Measurements from ENCODE around the gene SYT8. TPM values are rescaled to one million over a fixed set of nuclear protein-coding genes. Genes with fewer than 3 reads are reported as not detected.
A peak's percentile ranks its signal among the peaks of the same experiment; 100 is the strongest.

Gene SYT8
- total and polyA plus RNA-seq, 2 donors (not counting 1 experiment from before 2014, with no cell fraction given): not detected

GRCh38 chr11:1832211-1832919, 2.4 kb upstream of the SYT8 start:
- H4K20me1 ChIP-seq (ENCODE audit: control insufficient read depth, insufficient read depth, low read length, poor library complexity, severe bottlenecking): no peaks in the 10 kb centered on the region
- peaks cover 0 to 28% (median 5%) of the 10 kb centered on the region in 4 experiments for H3K27me3 ChIP-seq (replicated peaks in 1 of 4; ENCODE audit: control extremely low read depth in 1 of 4, control insufficient read depth in 3 of 4, insufficient read depth in 4 of 4, low read length in 3 of 4)
- H3K9me3 Mint-ChIP-seq (ENCODE audit: insufficient read depth): no peaks in the 10 kb centered on the region
- H3K4me1 ChIP-seq (ENCODE audit: control insufficient read depth in 2 of 2, insufficient read depth in 2 of 2, low read length in 2 of 2): peaks cover 4 to 9% of the 10 kb centered on the region in 2 donors
- TF ChIP-seq EZH2 (IDR thresholded peaks at IDR 0.05; ENCODE audit: borderline replicate concordance, insufficient read depth, low read depth, low read length, poor library complexity, severe bottlenecking) (no peak), CTCF (IDR thresholded peaks at IDR 0.05) (peak; percentile 99)
- no peak overlapping the region for H3K4me3 Mint-ChIP-seq
- peaks cover 3% of the 10 kb centered on the region for H3K4me1 Mint-ChIP-seq
- ATAC-seq (ENCODE audit: low read depth): peak; percentile 77
- no peak overlapping the region for H3K4me3 ChIP-seq (ENCODE audit: control extremely low read depth in 1 of 5, extremely low read depth in 1 of 5, insufficient read depth in 1 of 5, low read depth in 2 of 5, low read length in 4 of 5)
- H3K27me3 Mint-ChIP-seq: peaks cover 8% of the 10 kb centered on the region
- ChIA-PET POLR2A (interaction anchor here (1.8 kb wide), 1 partner anchor 139 kb away, joined by 12 read pairs; no protein-coding TSS in a partner anchor), CTCF (interaction anchor here (0.6 to 10.0 kb wide), 46 partner anchors 10 to 999 kb away, joined by 3 to 394 read pairs (median 4); partner anchors contain the start of genes KRTAP5-6, LSP1 and TNNT3)
- DNase-seq: peak; percentile 76
- WGBS (ENCODE audit: insufficient coverage): 20% methylated on average over 39 of the region's 40 CpGs
- H3K79me2 ChIP-seq (ENCODE audit: control insufficient read depth, insufficient read depth, low read length): peaks cover 15% of the 10 kb centered on the region
- H3K27ac ChIP-seq (ENCODE audit: low read length in 2 of 2): no peak overlapping the region
- peak overlapping the region; percentile 43 for H2AFZ ChIP-seq (ENCODE audit: insufficient read depth, low read depth, low read length, poor library complexity, severe bottlenecking)
- H3K9ac ChIP-seq (ENCODE audit: low read length): no peak overlapping the region
- H3K4me2 ChIP-seq (replicated peaks; ENCODE audit: low read depth, low read length, poor library complexity, severe bottlenecking): peak overlapping the region; percentile 63
- no peaks in the 10 kb centered on the region for H3K36me3 ChIP-seq (replicated peaks in 1 of 2; ENCODE audit: control extremely low read depth in 1 of 2, control insufficient read depth in 1 of 2, extremely low read depth in 1 of 2, insufficient read depth in 2 of 2, low read length in 1 of 2)
- no peaks in the 10 kb centered on the region for H3K9me3 ChIP-seq (ENCODE audit: control extremely low read depth in 1 of 3, control insufficient read depth in 2 of 3, insufficient read depth in 1 of 3, low read length in 2 of 3)
- H3K27ac Mint-ChIP-seq: no peak overlapping the region
- intact Hi-C loops (cut with micrococcal nuclease): no loop called here

DNA sequence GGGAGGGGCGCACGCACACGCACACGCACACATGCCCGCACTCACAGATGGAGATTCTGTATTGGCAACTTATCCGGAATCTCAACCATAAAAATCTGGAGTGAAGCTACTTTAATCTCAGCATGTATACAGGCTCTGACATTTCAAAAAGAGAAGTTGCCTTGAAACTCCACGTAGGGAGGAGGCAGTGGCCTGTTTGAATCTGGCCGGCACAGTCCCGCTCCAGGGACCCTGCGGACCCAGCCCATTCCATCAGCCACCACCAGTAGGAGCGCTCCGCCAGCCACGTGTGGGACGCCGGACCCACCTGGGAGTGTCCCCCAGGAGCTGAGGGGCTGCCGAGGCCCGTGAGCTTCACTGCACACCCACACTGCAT, 1.9 kb upstream of the SYT8 start:
- Mint-ChIP-seq H3K4me1 (peaks cover 8% of the 10 kb centered on the region), H3K4me3 (no peak overlapping the region), H3K9me3 (ENCODE audit: insufficient read depth) (no peaks in the 10 kb centered on the region), H3K27ac (no peak overlapping the region), H3K27me3 (peaks cover 4% of the 10 kb centered on the region)
- H3K27ac ChIP-seq (ENCODE audit: low read length in 2 of 2): no peak overlapping the region
- POLR2A ChIA-PET: interaction anchor here (1.8 kb wide), 1 partner anchor 139 kb away, joined by 12 read pairs; no protein-coding TSS in a partner anchor
- peaks cover 19% of the 10 kb centered on the region for H3K79me2 ChIP-seq (ENCODE audit: control insufficient read depth, insufficient read depth, low read length)
- no peak overlapping the region for H3K4me3 ChIP-seq (ENCODE audit: control extremely low read depth in 1 of 5, extremely low read depth in 1 of 5, insufficient read depth in 1 of 5, low read depth in 2 of 5, low read length in 4 of 5)
- peak overlapping the region; percentile 43 for H2AFZ ChIP-seq (ENCODE audit: insufficient read depth, low read depth, low read length, poor library complexity, severe bottlenecking)
- ATAC-seq (ENCODE audit: low read depth) (no peak), DNase-seq (no peak)
- intact Hi-C loops (cut with micrococcal nuclease): no loop called here
- CTCF ChIA-PET: interaction anchor here (0.5 to 10.0 kb wide), 46 partner anchors 8 to 1000 kb away, joined by 3 to 394 read pairs (median 5); partner anchors contain the start of genes KRTAP5-6, LSP1 and TNNT3
- TF ChIP-seq EZH2 (IDR thresholded peaks at IDR 0.05; ENCODE audit: borderline replicate concordance, insufficient read depth, low read depth, low read length, poor library complexity, severe bottlenecking): no peak
- TF ChIP-seq CTCF (IDR thresholded peaks at IDR 0.05): no peak
- peaks cover 9 to 15% of the 10 kb centered on the region in 2 donors for H3K4me1 ChIP-seq (ENCODE audit: control insufficient read depth in 2 of 2, insufficient read depth in 2 of 2, low read length in 2 of 2)
- WGBS (ENCODE audit: insufficient coverage): 70% methylated on average over 11 of the region's 17 CpGs
- H4K20me1 ChIP-seq (ENCODE audit: control insufficient read depth, insufficient read depth, low read length, poor library complexity, severe bottlenecking): no peaks in the 10 kb centered on the region
- no peaks in the 10 kb centered on the region for H3K9me3 ChIP-seq (ENCODE audit: control extremely low read depth in 1 of 3, control insufficient read depth in 2 of 3, insufficient read depth in 1 of 3, low read length in 2 of 3)
- H3K27me3 ChIP-seq (replicated peaks in 1 of 4; ENCODE audit: control extremely low read depth in 1 of 4, control insufficient read depth in 3 of 4, insufficient read depth in 4 of 4, low read length in 3 of 4): peaks cover 0 to 28% (median 5%) of the 10 kb centered on the region in 4 experiments
- no peaks in the 10 kb centered on the region for H3K36me3 ChIP-seq (replicated peaks in 1 of 2; ENCODE audit: control extremely low read depth in 1 of 2, control insufficient read depth in 1 of 2, extremely low read depth in 1 of 2, insufficient read depth in 2 of 2, low read length in 1 of 2)
- peak overlapping the region; percentile 63 for H3K4me2 ChIP-seq (replicated peaks; ENCODE audit: low read depth, low read length, poor library complexity, severe bottlenecking)
- H3K9ac ChIP-seq (ENCODE audit: low read length): no peak overlapping the region

All from B cell (primary cell).